Memory B cell (primary cell): ENCODE measurements around the gene TEPSIN.

Experiments used
- ATAC-seq: fragments of 150-1000 bp; cut with Tn5 transposase; 2 replicates; pipeline ENCODE4 v1.10.0; 2021; ENCODE audit warnings: low read depth, mild to moderate bottlenecking, moderate library complexity
- DNase-seq, 2 donors: peaks; one replicate each; pipeline ENCODE4 v3.0.0; 2022; ENCODE audit warnings: low spot score in 2 of 2
- H3K27ac Mint-ChIP-seq: one replicate; pipeline ENCODE4 v1.8.0; 2022; ENCODE audit warnings: mild to moderate bottlenecking, moderate library complexity, mixed read lengths
- H3K27me3 Mint-ChIP-seq: one replicate; pipeline ENCODE4 v1.8.0; 2022; ENCODE audit warnings: mixed read lengths
- H3K36me3 Mint-ChIP-seq: one replicate; pipeline ENCODE4 v1.8.0; 2022; ENCODE audit warnings: mild to moderate bottlenecking, mixed read lengths
- H3K4me1 Mint-ChIP-seq: one replicate; pipeline ENCODE4 v1.8.0; 2022; ENCODE audit warnings: mixed read lengths
- H3K4me3 Mint-ChIP-seq: one replicate; pipeline ENCODE4 v1.8.0; 2022; ENCODE audit warnings: mild to moderate bottlenecking, moderate library complexity, mixed read lengths
- H3K9me3 Mint-ChIP-seq: one replicate; pipeline ENCODE4 v1.8.0; 2022; ENCODE audit warnings: mixed read lengths

The TEPSIN gene

GRCh38 chr17:81221371-81221841, 17.4 kb downstream of the TEPSIN start:
- no peaks in the 10 kb centered on the region for H3K27me3 Mint-ChIP-seq
- DNase-seq (no peak), ATAC-seq (no peak)
- H3K4me1 Mint-ChIP-seq: peaks cover 9% of the 10 kb centered on the region
- no peak overlapping the region for H3K27ac Mint-ChIP-seq
- H3K36me3 Mint-ChIP-seq: peaks cover 9% of the 10 kb centered on the region
- H3K4me3 Mint-ChIP-seq: peak overlapping the region; percentile 29
- no peaks in the 10 kb centered on the region for H3K9me3 Mint-ChIP-seq

DNA sequence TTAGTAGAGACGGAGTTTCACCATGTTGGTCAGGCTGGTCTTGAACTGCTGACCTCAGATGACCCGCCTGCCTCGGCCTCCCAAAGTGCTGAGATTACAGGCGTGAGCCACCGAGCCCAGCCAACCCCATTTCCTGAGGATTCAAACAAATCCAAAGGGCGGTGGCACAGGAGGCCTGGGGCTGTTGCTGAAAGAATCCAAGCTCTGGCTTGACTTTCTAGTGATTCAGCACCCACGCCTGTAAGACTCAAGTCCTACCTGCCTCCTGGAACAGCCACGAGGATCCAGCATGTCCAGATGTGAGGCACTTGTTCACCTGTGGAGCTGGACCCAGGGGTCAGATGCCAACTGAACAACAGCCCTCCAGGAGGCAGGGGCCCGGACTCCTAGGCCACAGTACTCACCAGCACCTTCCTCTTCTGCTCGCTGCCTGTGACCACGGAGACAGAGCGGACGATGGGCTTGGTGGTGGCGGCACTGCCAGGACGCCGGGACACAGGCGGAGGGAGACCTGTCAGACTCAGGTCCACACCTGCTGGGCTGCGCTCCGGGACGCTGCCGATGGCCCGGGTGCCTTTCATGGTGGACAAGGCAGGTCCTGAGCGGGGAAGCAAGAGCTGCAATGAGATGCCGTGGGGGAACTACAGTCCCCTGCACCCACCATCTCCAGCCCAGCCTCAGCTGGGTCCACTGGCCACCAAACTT, 19.2 kb downstream of the TEPSIN start:
- Mint-ChIP-seq H3K27me3 (no peaks in the 10 kb centered on the region), H3K36me3 (peaks cover 11% of the 10 kb centered on the region), H3K27ac (no peak overlapping the region)

GRCh38 chr17:81218991-81219390, 19.9 kb downstream of the TEPSIN start:
- Mint-ChIP-seq H3K27me3 (no peaks in the 10 kb centered on the region), H3K4me3 (no peak overlapping the region), H3K4me1 (peaks cover 9% of the 10 kb centered on the region), H3K27ac (no peak overlapping the region), H3K36me3 (peaks cover 11% of the 10 kb centered on the region), H3K9me3 (no peaks in the 10 kb centered on the region)
- DNase-seq: no peak
- no peak for ATAC-seq

More for the DNA sequence above, 19.2 kb downstream of the TEPSIN start:
- ATAC-seq (no peak), DNase-seq (no peak)
- Mint-ChIP-seq H3K4me3 (no peak overlapping the region), H3K9me3 (no peaks in the 10 kb centered on the region), H3K4me1 (peaks cover 9% of the 10 kb centered on the region)

DNA sequence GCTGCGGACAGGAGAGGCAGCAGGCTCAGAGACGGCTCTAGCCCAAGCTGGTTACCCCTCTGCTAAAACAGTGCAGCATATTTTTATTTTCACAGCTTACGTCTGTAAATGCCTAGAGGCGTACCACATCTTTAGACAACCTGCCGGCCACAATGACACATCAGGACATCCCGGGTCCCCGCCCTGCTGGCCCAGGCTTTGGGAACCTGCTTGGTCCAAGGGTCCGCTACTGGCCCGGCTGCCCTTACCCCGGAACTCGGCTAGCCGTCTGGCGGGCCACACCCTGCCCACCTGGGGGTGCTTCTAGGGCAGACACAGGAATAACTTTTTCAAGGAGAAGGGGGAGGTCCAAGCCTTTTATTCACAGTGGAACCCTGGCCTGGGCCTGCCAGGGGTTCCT, 20.4 kb downstream of the TEPSIN start:
- H3K4me3 Mint-ChIP-seq: no peak overlapping the region

GRCh38 chr17:81217491-81217890, 21.4 kb downstream of the TEPSIN start:
- Mint-ChIP-seq H3K9me3 (no peaks in the 10 kb centered on the region), H3K27me3 (no peaks in the 10 kb centered on the region), H3K4me1 (peaks cover 9% of the 10 kb centered on the region), H3K4me3 (no peak overlapping the region), H3K27ac (no peak overlapping the region), H3K36me3 (peaks cover 11% of the 10 kb centered on the region)
- ATAC-seq (no peak), DNase-seq (no peak)

More for the DNA sequence above, 20.4 kb downstream of the TEPSIN start:
- peaks cover 6% of the 10 kb centered on the region for H3K4me1 Mint-ChIP-seq
- no peak overlapping the region for H3K27ac Mint-ChIP-seq
- ATAC-seq: no peak
- no peaks in the 10 kb centered on the region for H3K27me3 Mint-ChIP-seq
- H3K9me3 Mint-ChIP-seq: no peaks in the 10 kb centered on the region
- no peak for DNase-seq
- peaks cover 11% of the 10 kb centered on the region for H3K36me3 Mint-ChIP-seq

DNA sequence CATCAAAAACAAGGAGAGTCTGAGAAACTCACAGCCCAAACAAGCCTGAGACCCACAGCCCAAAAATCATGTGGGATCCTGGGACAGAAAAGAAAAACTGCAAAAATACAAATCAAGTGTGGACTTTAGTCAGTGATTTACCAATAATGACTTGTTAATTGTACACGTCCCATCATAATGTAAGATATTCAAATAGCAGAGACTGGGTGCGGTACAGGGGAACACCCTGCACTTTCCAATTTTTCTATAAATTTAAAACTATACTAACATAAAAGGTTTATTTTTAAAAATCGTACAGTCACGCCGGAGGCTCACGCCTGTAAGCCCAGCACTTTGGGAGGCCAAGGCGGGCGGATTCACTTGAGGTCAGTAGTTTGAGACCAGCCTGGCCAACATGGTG, 24.9 kb downstream of the TEPSIN start:
- Mint-ChIP-seq H3K27ac (no peak overlapping the region), H3K4me1 (peaks cover 5% of the 10 kb centered on the region), H3K27me3 (no peaks in the 10 kb centered on the region), H3K36me3 (peaks cover 8% of the 10 kb centered on the region), H3K4me3 (no peak overlapping the region), H3K9me3 (no peaks in the 10 kb centered on the region)
- no peak for DNase-seq
- no peak for ATAC-seq

DNA sequence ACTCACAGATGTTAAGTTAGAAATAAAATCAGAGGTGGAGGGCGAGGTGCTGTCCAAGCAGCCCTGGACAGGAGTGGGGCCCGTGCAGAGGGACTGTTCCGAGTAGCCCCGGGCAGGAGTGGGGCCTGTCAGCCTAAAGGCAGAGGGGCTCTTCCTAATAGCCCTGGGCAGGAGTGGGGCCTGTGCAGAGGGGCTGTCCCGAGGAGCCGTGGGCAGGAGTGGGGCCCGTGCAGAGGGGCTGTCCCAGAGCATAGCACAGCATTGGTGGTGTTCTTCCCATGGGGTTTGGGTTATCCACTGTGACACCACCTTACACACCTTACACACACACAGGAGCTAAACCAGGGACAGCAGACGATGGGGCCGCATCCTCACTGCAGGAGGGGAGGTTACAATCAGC, 26.5 kb downstream of the TEPSIN start:
- peaks cover 11% of the 10 kb centered on the region for H3K36me3 Mint-ChIP-seq
- H3K4me3 Mint-ChIP-seq: no peak overlapping the region
- H3K9me3 Mint-ChIP-seq: no peaks in the 10 kb centered on the region
- ATAC-seq (no peak), DNase-seq (no peak)
- no peak overlapping the region for H3K27ac Mint-ChIP-seq
- H3K27me3 Mint-ChIP-seq: no peaks in the 10 kb centered on the region
- H3K4me1 Mint-ChIP-seq: peaks cover 10% of the 10 kb centered on the region

DNA sequence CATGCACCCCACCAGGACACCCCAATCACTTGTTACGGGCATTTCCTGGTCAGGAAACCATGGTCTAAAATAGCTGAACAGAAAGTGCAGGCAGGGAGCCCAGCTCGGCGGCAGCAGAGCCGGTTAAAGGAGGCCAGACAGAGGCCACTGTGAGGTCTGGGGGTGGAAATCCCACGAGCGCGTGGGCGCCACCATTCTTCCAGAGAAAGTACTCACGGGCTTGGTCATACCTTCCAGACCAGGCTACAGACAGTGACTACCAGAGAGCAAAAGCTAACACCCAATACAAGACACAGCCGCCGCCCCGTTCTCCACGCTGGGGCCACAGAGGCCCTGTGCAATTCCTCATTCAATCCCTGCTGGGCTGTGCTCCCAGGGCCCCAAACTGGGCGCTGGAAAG, 28.0 kb downstream of the TEPSIN start:
- Mint-ChIP-seq H3K9me3 (no peaks in the 10 kb centered on the region), H3K27me3 (no peaks in the 10 kb centered on the region), H3K36me3 (peaks cover 5% of the 10 kb centered on the region), H3K4me1 (peaks cover 10% of the 10 kb centered on the region), H3K4me3 (no peak overlapping the region), H3K27ac (no peak overlapping the region)
- DNase-seq (no peak), ATAC-seq (no peak)

- Mint-ChIP-seq H3K27me3 (no peaks in the 10 kb centered on the region), H3K4me1 (peaks cover 10% of the 10 kb centered on the region), H3K4me3 (no peak overlapping the region), H3K27ac (no peak overlapping the region), H3K36me3 (peaks cover 3% of the 10 kb centered on the region), H3K9me3 (no peaks in the 10 kb centered on the region)
- DNase-seq (no peak), ATAC-seq (no peak)
These were observed 28.4 kb downstream of the TEPSIN start for GRCh38 chr17:81210466-81210865.

- Mint-ChIP-seq H3K4me3 (no peak overlapping the region), H3K27ac (no peak overlapping the region), H3K9me3 (no peaks in the 10 kb centered on the region), H3K36me3 (peaks cover 3% of the 10 kb centered on the region), H3K27me3 (no peaks in the 10 kb centered on the region), H3K4me1 (peaks cover 10% of the 10 kb centered on the region)
- no peak for DNase-seq
- no peak for ATAC-seq
These were observed 29.7 kb downstream of the TEPSIN start for GRCh38 chr17:81209141-81209540.

GRCh38 chr17:81208651-81209050, 30.2 kb downstream of the TEPSIN start:
- DNase-seq (no peak), ATAC-seq (no peak)
- H3K9me3 Mint-ChIP-seq: no peaks in the 10 kb centered on the region
- H3K27ac Mint-ChIP-seq: no peak overlapping the region
- peaks cover 3% of the 10 kb centered on the region for H3K36me3 Mint-ChIP-seq
- peaks cover 10% of the 10 kb centered on the region for H3K4me1 Mint-ChIP-seq
- H3K4me3 Mint-ChIP-seq: no peak overlapping the region
- no peaks in the 10 kb centered on the region for H3K27me3 Mint-ChIP-seq

- Mint-ChIP-seq H3K27me3 (no peaks in the 10 kb centered on the region), H3K4me3 (no peak overlapping the region), H3K36me3 (peaks cover 3% of the 10 kb centered on the region), H3K4me1 (peaks cover 10% of the 10 kb centered on the region), H3K9me3 (no peaks in the 10 kb centered on the region), H3K27ac (peak overlapping the region; percentile 73)
- DNase-seq: no peak
- ATAC-seq: peak; percentile 93
These were observed 31.0 kb downstream of the TEPSIN start for GRCh38 chr17:81207610-81208581.

GRCh38 chr17:81206657-81207056, 32.2 kb downstream of the TEPSIN start:
- DNase-seq: no peak
- no peaks in the 10 kb centered on the region for H3K9me3 Mint-ChIP-seq
- H3K36me3 Mint-ChIP-seq: peaks cover 6% of the 10 kb centered on the region
- H3K27me3 Mint-ChIP-seq: no peaks in the 10 kb centered on the region
- H3K4me3 Mint-ChIP-seq: no peak overlapping the region
- H3K27ac Mint-ChIP-seq: no peak overlapping the region
- no peak for ATAC-seq
- peaks cover 6% of the 10 kb centered on the region for H3K4me1 Mint-ChIP-seq

- Mint-ChIP-seq H3K4me3 (no peak overlapping the region), H3K4me1 (peaks cover 6% of the 10 kb centered on the region), H3K36me3 (peaks cover 6% of the 10 kb centered on the region), H3K27me3 (no peaks in the 10 kb centered on the region), H3K27ac (no peak overlapping the region), H3K9me3 (no peaks in the 10 kb centered on the region)
- DNase-seq (no peak), ATAC-seq (no peak)
These were observed 32.7 kb downstream of the TEPSIN start for GRCh38 chr17:81206166-81206565.
